Right lung (tissue), 5 donors: ENCODE results near the gene DNMBP. TPM values are rescaled to one million over a fixed set of nuclear protein-coding genes. Genes with fewer than 3 reads are reported as not detected.
"Not testable (repeated sequence)": the region's sequence is repeated elsewhere in the genome, so short reads cannot be mapped to it uniquely, and the experiment has no call there.

Experiments used
- DNase-seq, 2 donors: peaks; one replicate each; pipeline ENCODE4 v3.0.0-alpha.2; 2013
- polyA plus RNA-seq, 5 donors: library from polyadenylated mRNA; unstranded; fragments of 120-200 nt; gene quantifications; one replicate each; pipeline versions ENCODE4 v1.2.1 to v1.2.3, GENCODE V29; 2013; ENCODE audit warnings: inconsistent platforms in 1 of 5, low replicate concordance in 1 of 5; ENCODE audit not compliant: insufficient read length in 5 of 5, insufficient read depth in 1 of 5

The DNMBP gene
- polyA plus RNA-seq, 5 donors = 30.1 to 41.5 (median 38.4) TPM

DNA sequence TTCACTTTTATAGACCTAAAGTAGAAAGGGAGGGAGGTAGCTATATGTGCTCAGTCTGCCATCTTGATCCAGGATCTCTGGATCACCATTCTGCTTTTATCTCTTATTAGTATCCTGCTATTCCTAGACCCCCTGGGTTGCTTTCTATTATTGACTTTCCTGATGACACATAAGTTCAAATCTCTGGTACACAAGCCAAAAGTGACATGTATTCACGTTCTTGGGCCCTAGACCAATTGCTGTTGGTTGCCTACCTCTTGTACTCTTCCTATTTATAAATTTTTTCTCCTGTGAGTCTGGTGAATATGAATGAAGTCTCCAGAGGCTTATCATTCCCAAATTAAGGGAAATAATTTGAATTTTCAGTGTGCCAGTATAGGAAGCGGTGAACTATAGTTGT lies 56.9 kb downstream of the DNMBP start:
- no peak for DNase-seq

DNA sequence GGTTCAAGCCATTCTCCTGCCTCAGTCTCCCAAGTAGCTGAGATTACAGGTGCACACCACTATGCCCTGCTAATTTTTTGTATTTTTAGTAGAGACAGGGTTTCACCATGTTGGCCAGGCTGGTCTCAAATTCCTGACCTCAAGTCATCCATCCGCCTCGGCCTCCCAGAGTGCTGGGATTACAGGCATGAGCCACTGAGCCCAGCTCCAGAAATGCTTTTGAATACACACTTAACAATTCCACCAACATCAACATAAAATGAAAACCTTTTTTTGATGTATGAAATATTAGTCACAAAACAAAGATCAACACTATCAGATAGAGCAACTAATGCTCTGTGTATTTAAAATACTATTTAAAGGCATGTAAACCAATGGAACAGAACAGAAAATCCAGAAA lies 63.7 kb downstream of the DNMBP start:
- not testable (repeated sequence) for DNase-seq

DNA sequence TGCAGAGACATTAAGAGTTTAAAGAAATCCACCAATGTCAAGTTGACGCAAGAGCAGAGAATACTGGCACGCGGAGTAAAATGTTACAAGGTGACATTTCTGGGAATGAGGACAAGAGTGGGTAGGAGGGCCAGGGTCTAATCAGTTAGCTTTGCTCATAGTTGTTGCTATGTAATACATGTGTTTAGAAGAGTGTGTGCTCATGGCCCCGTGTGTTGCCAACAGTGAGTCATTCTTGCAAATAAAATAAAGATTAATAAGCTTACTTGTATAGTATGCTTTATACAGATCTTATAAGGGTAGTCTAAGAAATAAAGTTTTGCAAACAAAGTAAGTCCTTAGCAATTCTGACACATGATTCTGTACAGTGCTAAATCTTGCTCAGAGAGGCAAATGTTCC lies 64.5 kb downstream of the DNMBP start:
- DNase-seq = no peak

DNA sequence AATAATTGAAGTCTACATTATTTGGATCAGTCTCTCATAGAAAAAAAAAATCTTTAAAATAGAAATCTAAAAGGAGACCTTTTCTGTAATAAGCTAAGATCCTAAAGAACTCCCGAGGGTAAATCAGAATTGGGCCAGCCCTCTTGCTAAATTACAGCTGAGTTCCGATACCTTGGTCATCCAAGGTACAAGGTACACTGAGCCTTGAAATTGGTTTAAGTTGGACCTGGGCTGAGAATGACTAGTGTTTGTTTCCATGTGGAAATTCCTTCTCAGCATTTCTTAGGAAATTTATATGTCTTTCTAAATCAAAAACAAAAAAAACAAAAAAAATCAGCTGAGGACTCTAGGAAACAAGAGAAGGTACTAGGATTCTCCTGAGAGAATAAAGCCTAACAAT lies 64.9 kb downstream of the DNMBP start:
- DNase-seq = no peak

DNA sequence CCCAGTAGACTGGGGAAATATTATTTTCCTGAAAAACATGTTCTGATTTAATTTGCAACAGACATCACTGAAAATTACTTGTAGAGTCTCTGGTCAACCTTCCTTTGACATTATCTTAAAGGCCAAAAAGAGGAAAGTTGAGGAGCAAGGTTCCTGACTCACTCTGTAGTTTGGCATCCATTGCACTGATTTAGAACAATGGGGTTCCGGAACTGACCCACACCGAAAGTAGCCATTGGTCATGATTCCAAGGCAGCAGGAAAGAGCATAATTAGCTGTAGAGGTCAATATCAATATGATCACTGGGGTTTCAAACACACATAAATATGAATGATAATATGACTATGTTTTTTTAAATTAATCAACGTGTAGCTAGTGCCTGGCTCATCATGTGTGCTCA lies 65.8 kb downstream of the DNMBP start:
- no peak for DNase-seq

DNA sequence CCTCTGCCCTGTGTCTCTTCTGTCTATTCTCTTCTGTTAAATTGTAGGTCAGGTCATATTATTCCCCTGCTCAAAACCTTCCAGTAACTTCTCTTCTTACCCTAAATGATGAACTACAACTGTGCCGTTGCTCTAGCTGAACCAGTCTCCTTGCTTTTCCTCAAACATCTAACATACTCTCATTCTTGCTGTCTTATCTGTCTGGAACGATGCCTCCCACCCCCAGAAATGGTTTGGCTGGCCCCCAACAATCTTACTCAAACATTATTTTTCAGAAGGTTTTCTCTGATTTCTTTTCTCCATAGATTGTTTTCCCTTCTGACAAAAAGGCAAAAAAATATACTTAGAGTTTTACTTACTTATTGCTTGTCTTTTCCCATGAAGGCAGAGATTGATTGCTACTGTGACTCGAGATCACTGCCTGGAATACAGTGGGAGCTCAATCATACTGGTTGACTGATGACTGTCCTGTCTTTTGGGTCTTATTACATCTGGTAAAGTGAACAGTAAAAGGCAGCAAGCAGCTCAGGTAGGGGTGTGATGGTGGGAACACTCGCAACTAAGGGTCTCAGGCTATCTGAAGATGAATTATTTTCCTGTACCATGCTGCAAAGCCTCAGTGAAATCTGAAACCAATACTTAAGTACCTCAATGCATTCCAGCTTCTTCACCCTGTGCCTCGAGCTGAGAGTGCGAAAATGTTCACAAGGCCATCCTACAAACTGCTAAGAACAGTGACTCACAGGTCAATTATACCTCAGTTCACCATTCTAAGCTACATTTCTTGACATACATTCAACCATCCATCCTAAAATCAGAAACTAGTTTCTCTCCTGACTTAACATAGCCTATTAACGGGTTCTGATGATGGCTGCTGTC lies 67.6 kb downstream of the DNMBP start:
- no peak for DNase-seq

DNA sequence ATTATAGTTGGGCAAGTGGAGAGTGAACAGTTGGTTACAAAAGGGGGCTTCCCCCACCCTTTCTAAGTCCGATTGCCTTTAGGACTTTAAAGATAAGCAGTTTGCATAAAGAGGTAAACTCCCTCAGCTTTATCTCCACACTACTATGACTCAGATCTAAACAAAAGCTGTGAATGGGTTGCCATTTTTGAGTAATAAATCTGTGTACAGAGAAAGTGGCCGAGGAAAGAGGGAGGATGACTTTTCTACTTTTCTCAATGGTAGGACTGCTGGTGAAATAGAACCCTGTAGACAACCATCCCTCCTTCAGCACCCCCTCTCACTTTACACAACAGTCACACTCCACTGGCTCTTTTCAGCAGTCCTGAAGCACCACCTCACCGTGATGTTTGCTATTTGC lies 71.2 kb downstream of the DNMBP start:
- DNase-seq = no peak

DNA sequence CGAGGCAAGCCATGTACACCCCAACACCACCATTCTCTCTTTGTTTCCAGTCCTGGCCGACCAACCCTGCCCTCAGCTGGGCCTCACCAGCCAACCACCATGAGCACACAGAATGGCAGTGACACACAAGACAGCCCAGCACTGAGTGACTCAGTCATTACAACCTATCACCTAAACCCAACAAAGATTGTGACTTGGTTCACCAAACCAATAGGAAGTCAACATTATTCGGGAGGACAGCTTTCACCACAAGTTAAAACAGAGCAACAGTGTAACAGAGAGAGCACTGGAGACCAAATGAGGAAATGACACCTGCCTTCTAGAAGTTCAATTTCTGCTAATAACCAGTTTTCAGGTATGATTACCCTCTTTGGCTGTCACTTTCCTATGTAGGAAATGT lies 72.1 kb downstream of the DNMBP start:
- no peak for DNase-seq

DNA sequence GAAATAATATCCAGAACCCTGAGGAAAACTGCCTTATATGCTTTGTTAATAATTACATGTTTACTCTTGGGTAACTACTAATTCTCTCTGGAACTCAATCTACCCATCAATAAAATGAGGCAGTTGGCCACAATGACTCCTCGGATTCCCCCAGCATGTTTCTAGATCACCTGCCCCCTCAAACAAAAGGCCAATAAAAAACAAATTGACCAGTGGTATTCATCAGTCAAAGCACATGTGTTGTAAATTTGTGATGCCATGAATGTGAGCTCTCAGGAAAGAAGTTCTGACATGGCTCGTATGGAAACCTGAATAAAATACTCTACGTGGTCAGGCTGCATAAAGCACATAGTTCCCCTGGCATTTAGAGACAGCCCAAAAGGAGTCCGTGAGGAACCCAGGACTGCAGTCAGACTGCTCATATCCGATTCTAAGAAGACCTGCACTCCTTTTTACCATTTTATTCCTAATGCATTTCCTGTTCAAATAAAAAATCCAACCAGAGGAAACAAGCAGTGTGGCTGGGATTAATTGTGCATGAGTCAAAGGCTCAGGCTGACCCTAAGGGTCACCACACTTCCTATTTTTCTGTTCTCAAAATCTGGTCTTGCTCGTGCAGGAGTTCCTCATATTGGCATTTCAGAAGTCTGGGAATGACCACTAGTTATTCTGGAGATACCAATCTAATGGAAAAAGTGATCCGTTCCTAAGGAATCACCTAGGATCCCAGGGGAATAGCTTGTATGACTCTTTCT lies 77.4 kb downstream of the DNMBP start:
- not testable (repeated sequence) for DNase-seq

DNA sequence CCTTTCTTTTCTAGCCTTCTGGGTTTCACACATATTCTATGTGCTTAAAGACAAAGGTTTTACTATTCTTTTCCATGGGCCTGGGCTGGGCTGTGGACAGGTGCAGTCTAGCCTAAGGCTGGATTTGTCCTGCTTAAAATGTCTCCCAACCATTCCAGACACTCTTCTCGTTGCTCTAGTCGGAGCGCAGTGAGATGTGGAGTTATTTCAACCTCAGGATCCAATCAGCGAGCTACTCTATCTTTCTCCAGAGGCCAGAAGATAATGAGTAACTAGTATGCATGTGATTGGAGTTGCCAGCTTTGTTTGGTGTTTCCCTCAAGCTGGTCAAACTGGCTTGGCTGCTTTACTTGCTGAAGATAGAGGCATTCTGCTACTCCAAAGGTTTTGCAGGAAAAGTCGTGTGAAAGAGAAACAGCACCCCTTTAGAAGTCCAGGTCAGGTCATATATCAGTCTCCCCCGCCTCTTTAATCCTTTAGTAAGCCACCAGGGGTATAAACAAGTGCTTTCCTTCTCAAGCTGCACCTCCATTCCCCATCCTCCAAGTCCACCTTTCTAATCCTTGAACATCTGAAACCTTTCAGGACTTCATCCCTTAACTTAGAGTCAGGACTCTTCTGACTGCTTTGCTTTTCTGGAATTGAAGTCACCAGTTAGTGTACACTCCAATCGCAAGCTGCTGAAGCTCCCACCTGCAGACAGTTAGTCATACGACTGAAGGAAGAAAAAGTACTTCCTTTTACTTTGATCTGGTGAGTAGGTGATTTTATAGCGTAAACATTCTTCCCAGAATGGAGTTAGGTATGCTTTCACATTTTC lies 78.8 kb downstream of the DNMBP start:
- DNase-seq = peak; percentile 62 to 64

DNA sequence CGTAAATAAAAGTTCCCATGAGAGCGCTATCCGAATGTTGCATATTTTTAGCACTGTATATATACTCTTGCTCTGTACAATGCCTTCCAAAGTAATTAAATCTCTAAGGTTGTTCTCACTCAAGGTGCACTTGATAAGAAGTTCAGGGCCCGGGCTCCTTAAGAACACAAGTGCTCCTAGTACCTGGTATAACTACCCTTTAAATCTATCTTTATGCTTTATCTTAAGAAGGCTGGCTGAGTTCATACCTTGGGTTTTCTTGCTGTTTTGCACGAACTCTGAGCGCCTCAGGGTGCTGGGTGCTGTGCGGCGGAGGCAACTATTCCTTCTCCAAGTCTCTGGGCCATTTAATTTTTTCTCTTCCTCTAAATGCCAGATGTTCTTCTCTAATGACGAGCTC lies 80.4 kb downstream of the DNMBP start:
- no peak for DNase-seq

DNA sequence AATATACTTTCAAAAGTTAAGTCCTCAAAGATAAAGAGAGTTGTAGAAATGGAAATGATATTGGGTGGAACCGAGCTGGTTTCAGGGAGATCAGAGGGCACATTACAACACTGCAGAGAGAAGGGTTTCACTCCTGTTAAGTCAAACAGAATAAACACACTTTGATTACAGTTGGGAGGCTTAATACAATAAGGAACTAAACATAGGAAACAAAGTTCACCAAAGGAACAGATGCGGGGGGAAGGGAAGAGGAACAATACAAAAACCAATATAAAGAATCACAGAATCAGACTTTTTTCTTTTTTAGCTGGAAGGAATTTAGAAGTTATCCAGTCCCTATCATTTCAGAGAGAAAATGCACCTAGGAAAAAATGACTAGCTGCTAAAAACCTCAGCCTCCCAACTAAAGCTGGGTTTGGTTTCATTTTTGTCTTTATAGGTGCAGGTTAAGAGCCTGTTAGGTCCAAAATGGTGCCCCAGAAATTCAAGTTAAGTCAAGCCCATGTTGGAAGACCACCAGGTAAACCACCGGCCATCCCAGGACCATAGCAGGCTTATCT lies 81.9 kb downstream of the DNMBP start:
- DNase-seq = no peak

DNA sequence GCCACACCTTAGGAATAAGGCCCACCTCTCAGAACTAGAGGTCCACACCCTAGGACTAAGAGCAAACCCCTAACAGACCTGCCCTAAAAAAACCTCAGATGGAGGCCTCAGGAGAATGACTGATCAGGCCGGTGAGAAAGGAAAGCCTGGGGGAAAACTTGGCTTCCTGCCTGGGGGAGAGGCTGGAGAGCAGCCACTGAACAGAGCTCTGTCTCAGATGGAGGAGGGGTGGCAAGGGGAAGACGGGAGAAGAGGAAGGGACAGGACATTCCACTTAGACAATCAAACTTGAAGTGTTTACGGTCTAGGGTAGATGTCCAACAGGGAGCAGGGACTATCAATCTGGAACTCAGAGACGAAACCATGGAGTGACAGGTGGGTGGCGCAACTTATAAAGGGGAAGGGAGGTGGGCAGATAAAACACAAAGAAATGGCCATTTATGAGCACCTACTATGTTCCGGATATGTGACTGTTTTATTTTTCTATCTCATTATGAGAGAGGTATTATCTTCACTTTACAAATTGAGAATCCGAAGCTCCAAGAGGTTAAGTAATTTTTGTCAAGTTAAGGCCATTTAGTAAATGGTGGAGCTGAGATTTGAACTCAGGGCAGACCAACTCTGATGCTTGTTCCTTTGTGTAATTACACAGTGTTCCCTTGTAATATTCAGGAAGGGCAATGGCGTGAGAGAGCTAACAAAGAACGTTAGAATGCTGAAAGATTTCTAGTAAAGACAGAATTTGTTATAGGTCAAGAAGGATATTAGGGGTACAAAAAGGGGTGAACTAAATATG lies 82.6 kb downstream of the DNMBP start:
- no peak for DNase-seq

DNA sequence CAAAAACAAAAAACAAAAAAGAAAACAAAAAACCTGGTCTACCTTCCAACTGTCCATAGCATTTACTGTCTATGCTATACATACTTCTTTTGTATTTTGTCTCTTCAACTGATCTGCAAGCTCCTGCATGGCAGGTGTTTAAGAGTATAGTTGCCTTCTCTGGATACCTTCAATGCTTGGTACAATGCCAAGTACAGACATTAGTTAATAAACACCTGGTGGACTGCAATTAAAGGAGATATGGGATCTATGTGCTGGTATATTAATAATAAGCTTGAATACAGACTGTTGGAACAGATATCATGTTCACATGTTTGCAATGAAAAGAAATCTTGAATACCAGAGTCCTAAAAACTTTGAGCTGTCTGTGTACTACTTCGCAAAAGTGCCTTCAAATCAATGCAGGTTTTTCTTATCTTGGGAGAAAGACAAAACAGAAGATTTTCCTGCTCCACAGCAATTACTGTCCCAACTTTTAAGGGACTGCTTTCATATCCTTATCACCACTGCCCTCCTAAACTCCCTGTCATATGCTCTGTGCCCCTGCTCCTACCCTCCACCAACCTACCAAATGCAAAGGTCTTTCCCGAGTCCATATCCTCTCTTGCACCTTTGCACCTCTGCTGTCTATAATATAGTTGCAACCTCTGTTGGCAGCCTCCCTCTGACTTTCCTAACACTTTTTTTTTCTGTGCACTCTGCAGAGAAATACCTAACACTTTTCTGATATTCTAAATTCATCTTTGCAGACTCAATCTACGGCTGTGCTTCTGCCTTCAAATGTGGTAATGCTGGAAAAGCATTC lies 85.1 kb downstream of the DNMBP start:
- no peak for DNase-seq

DNA sequence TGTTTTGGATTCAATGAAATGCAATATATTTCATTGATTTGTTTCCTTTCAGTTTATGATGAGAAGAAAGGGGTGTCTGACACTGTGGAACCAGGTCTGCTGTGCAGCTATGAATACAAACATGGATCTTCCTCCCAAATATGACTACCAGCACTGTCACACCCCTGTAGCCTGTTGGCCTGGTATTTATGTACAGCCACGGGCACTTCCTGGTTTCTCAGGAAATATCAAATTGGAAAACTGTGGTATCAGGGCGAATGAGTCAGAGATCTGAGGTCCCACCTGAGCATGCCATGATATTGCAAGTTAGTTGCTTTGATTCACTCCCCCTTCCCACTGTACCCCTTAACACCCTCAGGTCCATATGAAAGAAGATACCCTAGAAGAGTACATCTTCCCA lies 87.8 kb downstream of the DNMBP start:
- no peak for DNase-seq

DNA sequence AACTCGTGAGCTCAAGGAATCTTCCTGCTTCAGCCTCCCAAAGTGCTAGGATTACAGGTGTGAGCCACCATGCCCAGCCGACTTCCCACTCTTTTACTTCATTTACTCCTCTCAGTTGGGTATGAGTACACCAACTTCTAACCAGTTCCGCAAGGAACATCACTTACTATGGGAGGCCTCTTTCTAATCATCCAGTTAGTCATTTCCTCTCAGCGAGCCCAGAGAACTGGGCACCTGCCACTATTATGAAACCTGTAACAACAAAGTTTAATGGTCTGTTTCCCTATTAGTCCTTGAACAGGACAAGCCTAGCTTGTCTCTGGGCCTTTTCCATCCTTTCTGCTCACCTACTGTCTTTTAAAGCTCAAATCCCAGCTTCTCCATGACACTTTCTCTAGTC lies 88.8 kb downstream of the DNMBP start:
- no peak for DNase-seq

DNA sequence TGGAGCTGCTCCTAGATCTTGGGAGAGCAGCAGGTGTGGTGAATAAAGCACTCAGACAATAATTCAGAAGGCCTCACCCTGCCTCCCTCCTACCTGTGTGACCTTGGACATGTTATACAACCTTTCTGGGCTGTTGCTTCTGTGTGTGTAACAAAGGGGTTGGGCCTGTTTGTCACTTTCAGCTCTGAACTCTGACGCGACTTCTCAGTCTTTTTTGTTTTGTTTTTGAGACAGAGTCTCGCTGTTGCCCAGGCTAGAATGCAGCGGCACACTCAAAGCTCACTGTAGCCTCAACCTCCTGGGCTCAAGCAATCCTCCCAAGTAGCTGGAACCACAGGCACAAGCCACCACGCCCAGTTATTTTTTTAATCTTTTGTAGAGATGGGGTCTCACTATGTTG lies 89.3 kb downstream of the DNMBP start:
- no peak for DNase-seq

DNA sequence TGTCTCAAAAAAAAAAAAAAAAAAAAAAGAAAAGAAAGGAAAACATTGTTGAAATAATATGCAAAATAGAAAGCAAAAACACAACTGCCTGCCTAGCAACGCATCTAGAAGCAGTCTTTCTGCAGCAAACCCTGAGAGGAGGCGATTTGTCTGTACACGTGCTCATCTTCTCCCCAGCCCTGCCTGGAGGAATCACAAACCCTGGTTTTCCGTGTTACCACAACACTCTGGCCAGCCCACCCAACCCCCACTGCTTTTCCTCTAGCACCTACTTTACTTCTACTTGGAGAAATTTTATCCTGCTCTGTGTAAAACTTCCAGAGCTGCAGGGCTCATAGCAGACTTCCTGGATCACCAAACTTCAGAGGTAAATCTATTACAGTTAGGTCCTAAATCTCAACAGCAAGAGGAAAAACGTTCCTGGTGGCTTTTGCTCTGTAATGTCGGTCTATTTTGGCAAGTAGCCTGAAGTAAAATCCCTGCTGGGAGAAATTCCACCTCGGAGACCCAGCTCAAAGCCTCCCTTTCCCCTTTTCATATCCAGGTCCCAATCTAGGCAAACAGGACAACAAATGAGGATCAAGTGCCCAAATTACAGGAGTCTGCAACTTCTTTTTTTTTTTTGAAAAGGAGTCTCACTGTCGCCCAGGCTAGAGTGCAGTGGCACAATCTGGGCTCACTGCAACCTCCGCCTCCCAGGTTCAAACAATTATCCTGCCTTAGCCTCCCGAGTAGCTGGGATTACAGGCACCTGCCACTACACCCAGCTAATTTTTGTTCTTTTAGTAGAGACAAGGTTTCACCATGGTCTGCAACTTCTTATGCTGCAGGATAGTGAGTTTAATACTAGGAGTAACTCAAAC lies 91.6 kb downstream of the DNMBP start:
- DNase-seq = peak; percentile 62 to 67

DNA sequence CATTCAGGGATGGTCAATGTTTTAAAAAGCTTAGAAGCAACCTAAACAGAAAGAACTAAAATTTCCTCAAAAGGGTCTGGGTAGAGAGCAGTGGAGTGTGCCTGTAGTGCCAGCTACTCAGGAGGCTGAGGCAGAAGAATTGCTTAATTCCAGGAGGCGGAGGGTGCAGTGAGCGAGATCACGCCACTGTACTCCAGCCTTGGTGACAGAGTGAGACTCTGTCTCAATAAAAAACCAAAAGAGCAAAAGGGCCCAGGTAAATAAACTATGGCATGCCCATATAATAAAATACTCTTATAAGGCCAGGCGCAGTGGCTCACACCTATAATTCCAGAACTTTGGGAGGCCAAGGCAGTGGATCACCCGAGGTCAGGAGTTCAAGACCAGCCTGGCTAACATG lies 93.0 kb downstream of the DNMBP start:
- DNase-seq = no peak
